Measurements from ENCODE around the gene CRACR2B.
A peak's percentile ranks its signal among the peaks of the same experiment; 100 is the strongest.

CRACR2B gene

DNA sequence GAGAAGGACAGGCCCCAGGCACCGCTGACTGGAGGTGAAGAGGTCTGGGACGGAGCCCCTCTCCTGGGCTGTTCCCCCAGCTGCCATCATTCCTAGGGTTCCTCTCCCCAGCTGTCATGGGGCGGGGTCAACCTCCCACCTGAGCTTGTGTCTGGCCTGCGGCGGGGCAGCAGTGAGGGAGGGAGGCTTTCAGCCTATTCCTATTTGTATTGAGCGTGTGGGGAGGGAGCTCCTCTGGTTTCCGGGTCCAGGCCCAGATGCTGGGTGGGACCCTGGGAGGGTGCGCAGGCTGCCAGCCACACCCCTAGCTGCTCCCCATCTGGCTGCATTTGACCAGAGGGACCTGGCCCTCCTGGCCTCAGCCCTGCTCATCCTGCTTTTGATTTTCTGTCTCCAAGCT, 28.7 kb downstream of the CRACR2B start:
- Histone ChIP-seq H3K4me3 (ENCODE audit: low read length) (no peak overlapping the region), H3K4me1 (ENCODE audit: insufficient read depth, low read length) (0 out of 2 replicates have a peak, but pooled peaks cover 2% of the 10 kb centered on the region), H3K36me3 (ENCODE audit: insufficient read depth, low read depth, low read length) (no peaks in the 10 kb centered on the region), H3K27ac (ENCODE audit: low read length) (no peak overlapping the region), H3K9ac (ENCODE audit: low read depth, low read length) (no peak overlapping the region), H3K27me3 (ENCODE audit: insufficient read depth, low read length) (no peaks in the 10 kb centered on the region; the same call in 1 of the 2 replicates), H3K9me3 (ENCODE audit: insufficient read depth, low read depth, low read length) (no peaks in the 10 kb centered on the region)

DNA sequence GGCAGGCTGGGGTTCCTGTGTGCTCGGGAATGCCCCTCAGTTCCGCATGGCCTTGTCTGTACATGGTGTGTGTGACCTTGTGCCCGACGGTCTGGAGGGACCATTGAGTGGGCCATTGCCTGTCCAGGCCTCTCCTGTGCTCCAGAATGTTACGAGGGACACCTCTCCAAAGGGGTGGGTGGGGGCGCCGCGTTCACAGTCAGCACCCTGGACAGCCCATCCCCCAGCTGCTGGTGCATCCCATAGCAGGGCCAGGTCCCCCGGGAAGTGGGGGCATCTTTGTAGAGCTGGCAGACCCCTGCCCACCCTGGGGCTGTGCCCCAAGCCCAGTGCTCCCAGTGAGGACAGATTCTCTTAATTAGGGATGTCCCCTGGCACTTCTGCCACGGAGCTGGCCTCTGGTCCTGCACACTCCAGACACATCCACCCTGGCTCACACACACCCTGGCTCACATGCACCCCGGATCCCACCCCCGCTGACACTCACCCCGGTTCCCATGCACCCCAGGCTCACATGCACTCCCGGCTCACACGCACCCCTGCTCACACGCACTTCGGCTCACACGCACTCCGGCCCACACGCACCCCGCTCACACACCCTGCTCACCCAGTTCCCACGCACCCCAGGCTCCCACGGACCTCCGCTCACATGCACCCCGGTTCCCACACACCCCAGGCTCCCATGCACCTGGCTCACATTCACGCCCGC, 30.5 kb downstream of the CRACR2B start:
- H3K27me3 ChIP-seq (ENCODE audit: insufficient read depth, low read length), result no peaks in the 10 kb centered on the region; the same call in 1 of the 2 replicates
- no peak overlapping the region for H3K4me3 ChIP-seq (ENCODE audit: low read length)
- H3K36me3 ChIP-seq (ENCODE audit: insufficient read depth, low read depth, low read length), result no peaks in the 10 kb centered on the region
- H3K9ac ChIP-seq (ENCODE audit: low read depth, low read length), result no peak overlapping the region
- no peaks in the 10 kb centered on the region for H3K9me3 ChIP-seq (ENCODE audit: insufficient read depth, low read depth, low read length)
- peaks cover 1% of the 10 kb centered on the region; the same call in 1 of the 2 replicates for H3K4me1 ChIP-seq (ENCODE audit: insufficient read depth, low read length)
- H3K27ac ChIP-seq (ENCODE audit: low read length), result no peak overlapping the region

DNA sequence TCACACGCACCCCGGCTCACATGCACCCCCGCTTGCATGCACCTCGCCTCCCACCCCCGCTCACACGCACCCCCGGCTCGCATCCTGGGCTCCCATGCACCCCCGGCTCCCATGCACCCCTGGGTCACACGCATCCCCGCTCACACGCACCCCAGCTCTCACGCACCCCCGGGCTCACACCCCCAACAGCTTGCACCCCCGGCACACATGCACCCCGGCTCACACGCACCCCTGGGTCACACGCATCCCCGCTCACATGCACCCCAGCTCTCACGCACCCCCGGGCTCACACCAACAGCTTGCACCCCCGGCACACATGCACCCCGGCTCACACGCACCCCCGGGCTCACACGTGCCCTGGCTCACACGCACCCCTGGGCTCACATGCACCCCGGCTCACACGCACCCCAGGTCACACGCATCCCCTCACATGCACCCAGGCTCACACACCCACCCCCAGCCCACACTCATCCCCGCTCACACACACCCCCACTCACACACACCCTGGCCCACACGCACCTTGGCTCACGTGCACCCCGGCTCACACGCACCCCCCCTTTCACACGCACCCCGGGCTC, 31.1 kb downstream of the CRACR2B start:
- Histone ChIP-seq H3K9ac (ENCODE audit: low read depth, low read length) (no peak overlapping the region), H3K4me3 (ENCODE audit: low read length) (no peak overlapping the region), H3K27me3 (ENCODE audit: insufficient read depth, low read length) (no peaks in the 10 kb centered on the region; the same call in 1 of the 2 replicates), H3K27ac (ENCODE audit: low read length) (no peak overlapping the region), H3K4me1 (ENCODE audit: insufficient read depth, low read length) (peaks cover 8% of the 10 kb centered on the region; the same call in 1 of the 2 replicates), H3K9me3 (ENCODE audit: insufficient read depth, low read depth, low read length) (no peaks in the 10 kb centered on the region), H3K36me3 (ENCODE audit: insufficient read depth, low read depth, low read length) (no peaks in the 10 kb centered on the region)

DNA sequence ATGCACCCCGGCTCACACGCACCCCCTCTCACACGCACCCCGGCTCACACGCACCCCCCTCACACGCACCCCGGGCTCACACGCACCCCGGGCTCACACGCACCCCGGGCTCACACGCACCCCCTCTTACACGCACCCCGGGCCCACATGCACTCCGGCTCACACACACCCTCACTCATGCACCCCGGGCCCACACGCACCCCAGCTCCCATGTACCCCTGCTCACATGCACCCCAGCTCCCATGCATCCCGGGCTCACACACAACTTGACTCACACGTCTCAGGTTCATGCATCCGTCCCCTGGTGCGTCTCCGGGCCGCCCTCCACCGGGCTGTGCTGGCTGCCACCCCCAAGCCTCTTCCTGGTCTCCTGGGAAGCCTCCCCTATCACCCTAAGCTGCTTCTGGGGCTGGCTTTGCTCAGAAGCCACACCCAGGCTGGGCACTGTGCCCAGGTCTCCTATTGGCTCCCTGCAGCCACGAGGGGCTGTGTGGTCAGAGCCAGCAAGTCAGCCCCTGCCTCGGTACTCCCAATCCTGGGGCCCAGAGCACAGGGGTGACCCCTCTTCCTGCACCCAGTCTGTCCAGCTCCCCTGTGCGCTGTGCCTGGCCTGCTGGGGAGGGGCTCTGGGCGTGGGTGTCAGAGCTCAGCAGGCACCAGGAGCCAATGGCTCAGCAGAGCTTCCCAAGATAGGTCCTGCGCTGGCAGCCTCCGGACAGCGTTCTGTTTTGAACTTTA, 31.8 kb downstream of the CRACR2B start:
- Histone ChIP-seq H3K4me1 (ENCODE audit: insufficient read depth, low read length) (peaks cover 8% of the 10 kb centered on the region; the same call in 1 of the 2 replicates), H3K4me3 (ENCODE audit: low read length) (no peak overlapping the region), H3K9me3 (ENCODE audit: insufficient read depth, low read depth, low read length) (no peaks in the 10 kb centered on the region), H3K27me3 (ENCODE audit: insufficient read depth, low read length) (no peaks in the 10 kb centered on the region; the same call in 1 of the 2 replicates), H3K27ac (ENCODE audit: low read length) (no peak overlapping the region), H3K9ac (ENCODE audit: low read depth, low read length) (no peak overlapping the region), H3K36me3 (ENCODE audit: insufficient read depth, low read depth, low read length) (no peaks in the 10 kb centered on the region)

DNA sequence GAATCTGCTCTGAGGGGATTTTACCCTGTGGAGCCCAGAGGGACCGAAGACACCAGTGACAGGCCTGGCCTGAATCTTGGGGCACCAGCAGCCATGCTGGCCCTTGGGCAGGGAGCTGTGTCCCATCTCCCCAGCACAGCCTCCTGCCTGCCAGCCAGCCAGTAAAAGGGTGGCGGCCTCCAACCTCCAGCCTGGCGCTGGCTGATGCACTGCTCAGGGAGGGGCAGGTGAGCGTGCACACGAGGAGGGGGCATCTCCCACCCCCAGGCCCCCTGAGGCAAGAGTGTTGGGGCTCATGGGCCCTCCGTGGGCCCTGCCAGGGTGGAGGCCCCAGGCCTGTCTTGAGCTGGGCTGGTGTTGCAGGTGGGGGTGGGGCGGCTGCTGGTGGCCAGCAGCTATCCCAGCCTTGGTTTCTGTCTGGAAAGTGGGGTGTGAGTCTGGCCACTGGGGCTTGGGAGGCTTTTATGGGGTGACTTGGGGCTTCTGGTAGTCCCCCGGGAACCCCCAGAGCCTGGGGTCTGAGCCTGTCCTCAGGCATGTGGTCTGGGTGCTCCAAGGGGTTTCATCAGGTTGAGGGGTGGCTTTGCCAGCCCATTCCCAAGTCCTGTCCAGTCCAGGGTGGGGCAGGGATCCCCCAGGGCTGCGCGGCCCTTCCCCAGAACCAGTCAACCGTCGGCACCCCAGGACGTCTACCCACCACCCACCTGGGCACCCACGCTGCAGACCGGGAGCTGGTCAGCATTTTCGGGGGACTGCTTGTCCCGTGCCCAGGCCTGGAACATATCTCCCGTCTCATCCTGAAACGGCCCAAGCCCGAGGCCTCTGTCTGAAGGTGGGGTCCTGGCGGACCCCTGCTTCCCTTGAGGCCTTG, 32.8 kb downstream of the CRACR2B start:
- Histone ChIP-seq H3K4me3 (ENCODE audit: low read length) (no peak overlapping the region), H3K27me3 (ENCODE audit: insufficient read depth, low read length) (no peaks in the 10 kb centered on the region; the same call in 1 of the 2 replicates), H3K4me1 (ENCODE audit: insufficient read depth, low read length) (peaks cover 8% of the 10 kb centered on the region; the same call in 1 of the 2 replicates), H3K27ac (ENCODE audit: low read length) (no peak overlapping the region), H3K9me3 (ENCODE audit: insufficient read depth, low read depth, low read length) (no peaks in the 10 kb centered on the region), H3K9ac (ENCODE audit: low read depth, low read length) (no peak overlapping the region), H3K36me3 (ENCODE audit: insufficient read depth, low read depth, low read length) (no peaks in the 10 kb centered on the region)

DNA sequence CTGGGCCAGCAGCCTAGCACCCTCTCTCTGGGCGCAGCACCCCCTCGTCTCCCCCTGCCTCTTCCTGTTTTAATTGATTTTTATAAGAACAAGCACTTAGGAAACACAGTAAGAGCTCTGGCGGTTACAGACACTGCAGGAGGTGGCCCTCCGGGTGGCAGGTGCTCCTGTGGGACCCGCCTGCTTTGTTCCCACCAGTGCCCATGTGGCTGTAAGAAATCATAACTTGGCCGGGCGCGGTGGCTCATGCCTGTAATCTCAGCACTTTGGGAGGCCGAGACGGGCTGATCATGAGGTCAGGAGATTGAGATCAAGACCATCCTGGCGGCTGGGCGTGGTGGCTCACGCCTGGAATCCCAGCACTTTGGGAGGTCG, 33.4 kb downstream of the CRACR2B start:
- Histone ChIP-seq H3K27ac (ENCODE audit: low read length) (no peak overlapping the region), H3K9ac (ENCODE audit: low read depth, low read length) (no peak overlapping the region), H3K36me3 (ENCODE audit: insufficient read depth, low read depth, low read length) (no peaks in the 10 kb centered on the region), H3K4me1 (ENCODE audit: insufficient read depth, low read length) (peaks cover 8% of the 10 kb centered on the region; the same call in 1 of the 2 replicates), H3K27me3 (ENCODE audit: insufficient read depth, low read length) (no peaks in the 10 kb centered on the region; the same call in 1 of the 2 replicates), H3K4me3 (ENCODE audit: low read length) (no peak overlapping the region), H3K9me3 (ENCODE audit: insufficient read depth, low read depth, low read length) (no peaks in the 10 kb centered on the region)

DNA sequence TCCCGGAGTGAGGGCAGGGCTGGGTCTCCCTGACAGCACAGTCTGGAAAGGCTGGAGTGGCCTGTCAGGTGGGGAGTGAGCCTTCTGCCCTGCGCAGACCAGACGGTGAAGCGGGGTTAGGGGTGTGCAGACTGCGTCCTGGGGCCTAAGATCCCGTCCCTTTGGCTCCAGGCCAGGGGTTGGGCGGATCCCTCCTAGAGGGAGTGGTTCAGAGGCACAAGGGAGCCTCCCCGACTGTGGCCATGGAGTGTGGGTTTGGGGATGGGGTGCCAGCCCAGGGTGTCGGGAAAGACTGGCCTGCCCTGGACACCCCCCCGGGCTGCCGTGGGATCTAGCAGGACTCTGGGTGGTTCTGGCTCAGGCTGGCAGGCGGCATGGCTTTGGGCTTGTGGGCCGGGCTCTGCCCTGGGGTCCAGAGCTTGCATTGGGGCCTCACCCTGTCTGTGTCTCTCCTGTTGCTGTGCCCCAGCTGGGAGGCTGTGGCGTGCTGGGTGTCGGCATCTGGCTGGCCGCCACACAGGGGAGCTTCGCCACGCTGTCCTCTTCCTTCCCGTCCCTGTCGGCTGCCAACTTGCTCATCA, 34.5 kb downstream of the CRACR2B start:
- Histone ChIP-seq H3K27me3 (ENCODE audit: insufficient read depth, low read length) (no peaks in the 10 kb centered on the region; the same call in 1 of the 2 replicates), H3K9me3 (ENCODE audit: insufficient read depth, low read depth, low read length) (no peaks in the 10 kb centered on the region), H3K27ac (ENCODE audit: low read length) (no peak overlapping the region), H3K36me3 (ENCODE audit: insufficient read depth, low read depth, low read length) (no peaks in the 10 kb centered on the region), H3K4me1 (ENCODE audit: insufficient read depth, low read length) (peaks cover 8% of the 10 kb centered on the region; the same call in 1 of the 2 replicates), H3K4me3 (ENCODE audit: low read length) (peak overlapping the region; percentile 35), H3K9ac (ENCODE audit: low read depth, low read length) (peak overlapping the region; percentile 71)

DNA sequence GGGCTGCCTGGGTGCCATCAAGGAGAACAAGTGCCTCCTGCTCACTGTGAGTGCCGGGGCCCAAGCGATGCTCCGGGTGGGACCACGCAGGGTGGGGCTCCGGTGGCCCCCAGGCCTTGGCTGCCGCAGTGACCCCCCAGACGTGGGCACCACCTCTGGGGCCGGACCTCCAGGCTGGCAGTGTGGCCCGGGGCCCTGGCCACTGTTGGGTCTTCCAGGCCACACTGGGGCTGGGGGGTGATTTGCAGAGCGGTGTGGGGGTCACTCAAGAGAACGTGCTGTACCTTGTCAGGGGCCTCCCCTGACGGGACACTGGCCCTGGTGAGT, 34.9 kb downstream of the CRACR2B start:
- no peak overlapping the region for H3K27ac ChIP-seq (ENCODE audit: low read length)
- no peaks in the 10 kb centered on the region for H3K9me3 ChIP-seq (ENCODE audit: insufficient read depth, low read depth, low read length)
- peak overlapping the region; percentile 35 for H3K4me3 ChIP-seq (ENCODE audit: low read length)
- no peaks in the 10 kb centered on the region for H3K36me3 ChIP-seq (ENCODE audit: insufficient read depth, low read depth, low read length)
- H3K9ac ChIP-seq (ENCODE audit: low read depth, low read length), result peak overlapping the region; percentile 71; the same call in 1 of the 2 replicates
- no peaks in the 10 kb centered on the region; the same call in 1 of the 2 replicates for H3K27me3 ChIP-seq (ENCODE audit: insufficient read depth, low read length)
- peaks cover 8% of the 10 kb centered on the region; the same call in 1 of the 2 replicates for H3K4me1 ChIP-seq (ENCODE audit: insufficient read depth, low read length)

DNA sequence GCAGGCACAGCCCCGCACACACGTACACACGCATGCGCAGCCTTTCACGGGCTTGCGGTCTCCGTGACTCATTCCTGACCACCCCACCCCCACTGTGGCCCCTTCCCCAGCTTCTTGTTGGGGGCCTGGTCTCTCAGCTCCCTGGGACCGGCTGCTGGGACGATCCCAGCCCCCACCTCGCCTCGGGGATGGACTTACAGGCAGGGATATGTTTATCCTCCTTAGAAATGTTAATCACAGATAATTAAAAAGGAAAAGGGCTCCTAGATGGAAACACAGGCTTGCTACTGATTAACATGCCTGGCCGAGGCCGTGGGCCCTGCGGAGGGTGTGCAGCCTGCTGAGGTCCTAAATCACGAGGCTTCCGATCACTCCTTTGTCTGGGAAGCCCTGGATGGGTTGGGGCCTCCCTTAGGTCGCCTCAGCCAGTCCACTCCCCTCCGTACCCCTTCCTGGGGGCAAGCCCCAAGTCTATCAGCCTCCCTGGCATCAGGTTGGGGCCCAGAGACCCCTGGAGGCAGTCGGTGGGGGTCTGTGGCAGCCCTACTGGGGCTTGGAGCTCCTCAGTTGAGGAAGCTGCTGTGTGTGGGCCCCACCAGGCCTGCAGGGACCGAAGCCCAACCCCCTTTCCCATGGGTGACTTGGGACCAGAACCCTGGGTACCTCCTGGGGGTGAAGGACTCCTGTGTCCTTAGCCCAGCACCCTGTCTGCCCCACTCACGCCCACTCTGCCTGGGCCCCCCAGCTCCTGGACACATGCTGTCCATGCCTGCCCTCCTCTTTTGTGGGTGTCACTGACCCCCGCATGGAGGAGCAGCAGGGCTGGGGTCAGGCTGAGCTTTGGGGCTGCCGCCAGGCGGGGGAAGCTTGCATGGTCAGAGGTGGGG, 35.5 kb downstream of the CRACR2B start:
- Histone ChIP-seq H3K9me3 (ENCODE audit: insufficient read depth, low read depth, low read length) (no peaks in the 10 kb centered on the region), H3K27ac (ENCODE audit: low read length) (no peak overlapping the region), H3K4me3 (ENCODE audit: low read length) (peak overlapping the region; percentile 35; the same call in 1 of the 2 replicates), H3K4me1 (ENCODE audit: insufficient read depth, low read length) (peaks cover 8% of the 10 kb centered on the region; the same call in 1 of the 2 replicates), H3K9ac (ENCODE audit: low read depth, low read length) (peak overlapping the region; percentile 71; the same call in 1 of the 2 replicates), H3K27me3 (ENCODE audit: insufficient read depth, low read length) (no peaks in the 10 kb centered on the region; the same call in 1 of the 2 replicates), H3K36me3 (ENCODE audit: insufficient read depth, low read depth, low read length) (peaks cover 3% of the 10 kb centered on the region; the same call in 1 of the 2 replicates)

All from iPS-20b (cell line).